ENCODE data around the gene BST2. TPM values are rescaled to one million over a fixed set of nuclear protein-coding genes. Genes with fewer than 3 reads are reported as not detected.

Gene BST2
- polyA plus RNA-seq, 3 donors, result 115 to 149 (median 127) TPM

GRCh38 chr19:17429641-17430113, 24.2 kb upstream of the BST2 start:
- no peak for DNase-seq (ENCODE audit: extremely low read depth in 1 of 11, low read depth in 9 of 11, low spot score in 4 of 11)

- DNase-seq (ENCODE audit: extremely low read depth in 1 of 11, low read depth in 9 of 11, low spot score in 4 of 11), result peak in 4 of 11 donors; percentile 55 to 70 (median 64)
Observed at GRCh38 chr19:17424743-17425365, 19.4 kb upstream of the BST2 start.

GRCh38 chr19:17423429-17424208, 18.2 kb upstream of the BST2 start:
- DNase-seq (ENCODE audit: extremely low read depth in 1 of 11, low read depth in 9 of 11, low spot score in 4 of 11), result no peak

GRCh38 chr19:17421942-17422341, 16.5 kb upstream of the BST2 start:
- DNase-seq (ENCODE audit: extremely low read depth in 1 of 11, low read depth in 9 of 11, low spot score in 4 of 11), result no peak

- DNase-seq (ENCODE audit: extremely low read depth in 1 of 11, low read depth in 9 of 11, low spot score in 4 of 11), result peak in 1 of 11 donors; percentile 49
Observed at GRCh38 chr19:17420475-17420924, 15.1 kb upstream of the BST2 start.

GRCh38 chr19:17419621-17420474, 14.4 kb upstream of the BST2 start, which contains the start of gene MVB12A:
MVB12A (plus strand) TSS chr19:17420047; CDS start chr19:17420136, 89 bp downstream.
- DNase-seq (ENCODE audit: extremely low read depth in 1 of 11, low read depth in 9 of 11, low spot score in 4 of 11), result peak; percentile 98 to 99 (median 99)

- no peak for DNase-seq (ENCODE audit: extremely low read depth in 1 of 11, low read depth in 9 of 11, low spot score in 4 of 11)
Observed at GRCh38 chr19:17419154-17419620, 13.8 kb upstream of the BST2 start.

- no peak for DNase-seq (ENCODE audit: extremely low read depth in 1 of 11, low read depth in 9 of 11, low spot score in 4 of 11)
Observed at GRCh38 chr19:17418710-17419109, 13.3 kb upstream of the BST2 start.

GRCh38 chr19:17415121-17415520, 9.7 kb upstream of the BST2 start:
- no peak for DNase-seq (ENCODE audit: extremely low read depth in 1 of 11, low read depth in 9 of 11, low spot score in 4 of 11)

GRCh38 chr19:17414097-17414496, 8.7 kb upstream of the BST2 start:
- DNase-seq (ENCODE audit: extremely low read depth in 1 of 11, low read depth in 9 of 11, low spot score in 4 of 11), result no peak

GRCh38 chr19:17411801-17412200, 6.4 kb upstream of the BST2 start:
- no peak for DNase-seq (ENCODE audit: extremely low read depth in 1 of 11, low read depth in 9 of 11, low spot score in 4 of 11)

GRCh38 chr19:17409990-17410389, 4.6 kb upstream of the BST2 start:
- no peak for DNase-seq (ENCODE audit: extremely low read depth in 1 of 11, low read depth in 9 of 11, low spot score in 4 of 11)

GRCh38 chr19:17406887-17407196, 1.4 kb upstream of the BST2 start:
- DNase-seq (ENCODE audit: extremely low read depth in 1 of 11, low read depth in 9 of 11, low spot score in 4 of 11), result no peak

- no peak for DNase-seq (ENCODE audit: extremely low read depth in 1 of 11, low read depth in 9 of 11, low spot score in 4 of 11)
Observed at GRCh38 chr19:17406046-17406886, 836 bp upstream of the BST2 start.

- no peak for DNase-seq (ENCODE audit: extremely low read depth in 1 of 11, low read depth in 9 of 11, low spot score in 4 of 11)
Observed at GRCh38 chr19:17404621-17405249, 695 bp downstream of the BST2 start.

- no peak for DNase-seq (ENCODE audit: extremely low read depth in 1 of 11, low read depth in 9 of 11, low spot score in 4 of 11)
Observed at GRCh38 chr19:17404015-17404414, 1.4 kb downstream of the BST2 start.

- no peak for DNase-seq (ENCODE audit: extremely low read depth in 1 of 11, low read depth in 9 of 11, low spot score in 4 of 11)
Observed at GRCh38 chr19:17402982-17403855, 2.2 kb downstream of the BST2 start.

All from renal cortex interstitium (tissue), 11 donors.